T-helper 2 cell treated with Interferon-gamma antibody and Interleukin-4, amounts not matched to agents 100 ng/mL and 5 ng/mL, for 36 hours (primary cell): ENCODE results near the gene GORASP1. TPM values are rescaled to one million over a fixed set of nuclear protein-coding genes. Genes with fewer than 3 reads are reported as not detected.

Source experiments
- intact Hi-C: fragments of 100-400 bp; cut with micrococcal nuclease; formaldehyde crosslinking; loops from one replicate; pipeline ENCODE4 v1.15.1; 2023
- total RNA-seq: library from RNA; stranded (reverse); gene quantifications from 2 replicates; pipeline ENCODE4 v1.2.3, GENCODE V29; 2022

GORASP1 gene
- 27.2 and 27.4 TPM in 2 replicates for total RNA-seq

- intact Hi-C loops, result loop anchor here (1.0 to 2.0 kb wide), 6 partner anchors 41 to 299 kb away; partner anchors contain the start of genes RPSA, SLC25A38 and WDR48
Observed at GRCh38 chr3:39107388-39108199, at the start of gene GORASP1, which contains the start of gene TTC21A. GORASP1 (minus strand) TSS chr3:39107627; CDS start chr3:39107541, 86 bp downstream. TTC21A (plus strand) TSS chr3:39107680; CDS start chr3:39107838, 158 bp downstream.

GRCh38 chr3:39156421-39156820 lies 49.0 kb upstream of the GORASP1 start:
- intact Hi-C loops, result no loop called here

GRCh38 chr3:39154280-39155021 lies 47.0 kb upstream of the GORASP1 start:
- intact Hi-C loops, result loop anchor here (1.0 kb wide), 1 partner anchor 224 kb away; no protein-coding TSS in a partner anchor

- intact Hi-C loops, result loop anchor here (1.0 kb wide), 1 partner anchor 224 kb away; no protein-coding TSS in a partner anchor
Observed at GRCh38 chr3:39153977-39154279, 46.5 kb upstream of the GORASP1 start.

GRCh38 chr3:39150803-39151631 lies 43.6 kb upstream of the GORASP1 start:
- intact Hi-C loops, result no loop called here

GRCh38 chr3:39150148-39150802 lies 42.8 kb upstream of the GORASP1 start:
- intact Hi-C loops, result no loop called here

- intact Hi-C loops, result no loop called here
Observed at GRCh38 chr3:39149498-39150147, 42.2 kb upstream of the GORASP1 start.

- intact Hi-C loops, result no loop called here
Observed at GRCh38 chr3:39149059-39149455, 41.6 kb upstream of the GORASP1 start.

- intact Hi-C loops, result loop anchor here (1.0 kb wide), 1 partner anchor 41 kb away; the partner anchor contains the start of genes GORASP1 and TTC21A
Observed at GRCh38 chr3:39148435-39149058, 41.1 kb upstream of the GORASP1 start.

GRCh38 chr3:39147711-39148434 lies 40.4 kb upstream of the GORASP1 start:
- intact Hi-C loops, result loop anchor here (1.0 kb wide), 1 partner anchor 41 kb away; the partner anchor contains the start of genes GORASP1 and TTC21A

- intact Hi-C loops, result no loop called here
Observed at GRCh38 chr3:39146611-39147591, 39.5 kb upstream of the GORASP1 start.

- intact Hi-C loops, result no loop called here
Observed at GRCh38 chr3:39146083-39146501, 38.7 kb upstream of the GORASP1 start.

GRCh38 chr3:39144748-39145380 lies 37.4 kb upstream of the GORASP1 start:
- intact Hi-C loops, result no loop called here

GRCh38 chr3:39144095-39144747 lies 36.8 kb upstream of the GORASP1 start:
- intact Hi-C loops, result no loop called here

GRCh38 chr3:39143051-39143885 lies 35.8 kb upstream of the GORASP1 start:
- intact Hi-C loops, result no loop called here

GRCh38 chr3:39142067-39142466 lies 34.6 kb upstream of the GORASP1 start:
- intact Hi-C loops, result no loop called here
